Subcutaneous abdominal adipose tissue (tissue), 5 donors: ENCODE data around the gene IL34.
"Not testable (repeated sequence)": the region's sequence is repeated elsewhere in the genome, so short reads cannot be mapped to it uniquely, and the experiment has no call there.

ENCODE experiments used
- H3K27ac ChIP-seq: one replicate; pipeline ENCODE4 v1.7.0; 2013; ENCODE audit warnings: low read depth, mild to moderate bottlenecking, inconsistent platforms, low read length, moderate library complexity
- H3K27me3 ChIP-seq, 5 donors: one replicate each; pipeline ENCODE4 v1.7.0; 2013; ENCODE audit warnings: low read length in 5 of 5, inconsistent platforms in 1 of 5; ENCODE audit not compliant: control insufficient read depth in 5 of 5, insufficient read depth in 4 of 5
- H3K36me3 ChIP-seq, 5 donors: one replicate each; pipeline ENCODE4 v1.7.0; 2013; ENCODE audit warnings: low read length in 5 of 5; ENCODE audit not compliant: control insufficient read depth in 5 of 5, insufficient read depth in 5 of 5
- H3K4me1 ChIP-seq, 5 donors: one replicate each; pipeline ENCODE4 v1.7.0; 2013; ENCODE audit warnings: low read length in 5 of 5, mild to moderate bottlenecking in 3 of 5, moderate library complexity in 1 of 5; ENCODE audit not compliant: control insufficient read depth in 5 of 5, insufficient read depth in 5 of 5
- H3K4me3 ChIP-seq, 5 donors: one replicate each; pipeline ENCODE4 v1.7.0; 2013; ENCODE audit warnings: low read length in 5 of 5, low read depth in 1 of 5
- H3K9ac ChIP-seq, 5 donors: one replicate each; pipeline ENCODE4 v1.7.0; 2013; ENCODE audit warnings: low read length in 5 of 5, mild to moderate bottlenecking in 4 of 5, moderate library complexity in 3 of 5
- H3K9me3 ChIP-seq, 5 donors: one replicate each; pipeline ENCODE4 v1.7.0; 2013; ENCODE audit warnings: low read length in 5 of 5; ENCODE audit not compliant: control insufficient read depth in 5 of 5
- donor health status: healthy.
- donor health status: healthy.
- donor health status: healthy.
- donor health status: healthy.
- donor health status: healthy.

Gene IL34

GRCh38 chr16:70608521-70608920 is 37.8 kb upstream of the IL34 start:
- Histone ChIP-seq H3K36me3 (no peaks in the 10 kb centered on the region), H3K9me3 (no peaks in the 10 kb centered on the region), H3K9ac (no peak overlapping the region), H3K4me1 (peaks cover 0 to 8% (median 3%) of the 10 kb centered on the region in 5 donors), H3K27me3 (no peaks in the 10 kb centered on the region), H3K27ac (no peak overlapping the region), H3K4me3 (no peak overlapping the region)

- Histone ChIP-seq H3K4me1 (peaks cover 0 to 5% (median 3%) of the 10 kb centered on the region in 5 donors), H3K9me3 (no peaks in the 10 kb centered on the region), H3K4me3 (no peak overlapping the region), H3K9ac (no peak overlapping the region), H3K27me3 (no peaks in the 10 kb centered on the region), H3K27ac (no peak overlapping the region), H3K36me3 (no peaks in the 10 kb centered on the region)
These were observed 35.8 kb upstream of the IL34 start for GRCh38 chr16:70610273-70611223.

GRCh38 chr16:70611224-70611598 is 35.1 kb upstream of the IL34 start:
- no peak overlapping the region for H3K9ac ChIP-seq
- H3K4me3 ChIP-seq = no peak overlapping the region
- H3K36me3 ChIP-seq = no peaks in the 10 kb centered on the region
- H3K9me3 ChIP-seq = no peaks in the 10 kb centered on the region
- no peaks in the 10 kb centered on the region for H3K27me3 ChIP-seq
- no peak overlapping the region for H3K27ac ChIP-seq
- H3K4me1 ChIP-seq = peaks cover 0 to 5% (median 3%) of the 10 kb centered on the region in 5 donors

GRCh38 chr16:70611785-70612303 is 34.5 kb upstream of the IL34 start:
- Histone ChIP-seq H3K27me3 (no peaks in the 10 kb centered on the region), H3K36me3 (no peaks in the 10 kb centered on the region), H3K4me3 (no peak overlapping the region), H3K9me3 (no peaks in the 10 kb centered on the region), H3K9ac (no peak overlapping the region), H3K27ac (no peak overlapping the region), H3K4me1 (peaks cover 0 to 5% (median 3%) of the 10 kb centered on the region in 5 donors)

GRCh38 chr16:70612931-70613330 is 33.4 kb upstream of the IL34 start:
- Histone ChIP-seq H3K4me3 (no peak overlapping the region), H3K4me1 (peaks cover 0 to 5% (median 3%) of the 10 kb centered on the region in 5 donors), H3K27me3 (no peaks in the 10 kb centered on the region), H3K9ac (no peak overlapping the region), H3K9me3 (no peaks in the 10 kb centered on the region), H3K36me3 (no peaks in the 10 kb centered on the region), H3K27ac (no peak overlapping the region)

GRCh38 chr16:70614208-70614951 is 32.0 kb upstream of the IL34 start:
- Histone ChIP-seq H3K27ac (no peak overlapping the region), H3K4me1 (peaks cover 0 to 5% (median 3%) of the 10 kb centered on the region in 5 donors), H3K36me3 (no peaks in the 10 kb centered on the region), H3K27me3 (no peaks in the 10 kb centered on the region), H3K4me3 (no peak overlapping the region), H3K9ac (no peak overlapping the region), H3K9me3 (no peaks in the 10 kb centered on the region)

- Histone ChIP-seq H3K27me3 (no peaks in the 10 kb centered on the region), H3K4me3 (no peak overlapping the region), H3K36me3 (no peaks in the 10 kb centered on the region), H3K9ac (no peak overlapping the region), H3K9me3 (no peaks in the 10 kb centered on the region), H3K27ac (no peak overlapping the region), H3K4me1 (no peaks in the 10 kb centered on the region)
These were observed 30.4 kb upstream of the IL34 start for GRCh38 chr16:70615945-70616344.

- H3K4me1 ChIP-seq, H3K27ac ChIP-seq, H3K9ac ChIP-seq, H3K9me3 ChIP-seq, H3K27me3 ChIP-seq, H3K4me3 ChIP-seq, H3K36me3 ChIP-seq: not testable (repeated sequence)
These were observed 24.5 kb upstream of the IL34 start for GRCh38 chr16:70621864-70622263.

- no peak overlapping the region for H3K9ac ChIP-seq
- H3K27me3 ChIP-seq = no peaks in the 10 kb centered on the region
- H3K36me3 ChIP-seq = no peaks in the 10 kb centered on the region
- H3K9me3 ChIP-seq = peaks cover 0 to 7% (median 4%) of the 10 kb centered on the region in 5 donors
- H3K27ac ChIP-seq = no peak overlapping the region
- H3K4me3 ChIP-seq = no peak overlapping the region
- no peaks in the 10 kb centered on the region for H3K4me1 ChIP-seq
These were observed 18.7 kb upstream of the IL34 start for GRCh38 chr16:70627696-70628095.
